Gastroesophageal sphincter (tissue), 3 donors: ENCODE measurements around the gene PTPRD.

Experiments
- CTCF ChIP-seq, 4 experiments: fragments of 200-600 bp in 2 of 4; fragments of 450-650 bp in 2 of 4; sonication (generic) in 1 of 4; IDR thresholded peaks; one replicate each; pipeline ENCODE4 v1.5.1; 2017 to 2019; ENCODE audit warnings: antibody characterized with exemption in 4 of 4, mild to moderate bottlenecking in 2 of 4, moderate library complexity in 2 of 4
- POLR2A ChIP-seq, 2 donors: fragments of 450-650 bp; IDR thresholded peaks; one replicate each; pipeline ENCODE4 v1.6.1; 2017; ENCODE audit warnings: antibody characterized with exemption in 2 of 2, mild to moderate bottlenecking in 2 of 2, moderate library complexity in 1 of 2

- TF ChIP-seq CTCF (IDR thresholded peaks at IDR 0.05) = no peak
- TF ChIP-seq POLR2A (IDR thresholded peaks at IDR 0.05) = no peak
Observed at GRCh38 chr9:9389904-9390303, 1222.9 kb downstream of the PTPRD start.
